Liver (tissue), 9 donors: ENCODE results near the gene TMEM14C. TPM values are rescaled to one million over a fixed set of nuclear protein-coding genes. Genes with fewer than 3 reads are reported as not detected.

Source experiments
- DNase-seq: peaks from one replicate; pipeline ENCODE4 v3.0.0-alpha.2; 2017; ENCODE audit warnings: low spot score
- H3K27ac ChIP-seq, 2 donors: one replicate each; pipeline ENCODE4 v1.7.0; 2013; ENCODE audit warnings: inconsistent platforms in 2 of 2, low read length in 2 of 2, control low read depth in 1 of 2, low read depth in 1 of 2, mild to moderate bottlenecking in 1 of 2
- H3K27me3 ChIP-seq, 4 donors: one replicate each; pipeline versions ENCODE4 v1.6.1 to v1.7.0; 2013; ENCODE audit warnings: low read length in 3 of 4, inconsistent platforms in 1 of 4, mild to moderate bottlenecking in 1 of 4, moderate library complexity in 1 of 4; ENCODE audit not compliant: control insufficient read depth in 4 of 4, insufficient read depth in 4 of 4
- H3K36me3 ChIP-seq, 4 donors: one replicate each; pipeline versions ENCODE4 v1.6.1 to v1.7.0; 2013; ENCODE audit warnings: low read length in 3 of 4, mild to moderate bottlenecking in 3 of 4, low read depth in 1 of 4, moderate library complexity in 1 of 4; ENCODE audit not compliant: control insufficient read depth in 4 of 4, insufficient read depth in 3 of 4
- H3K4me1 ChIP-seq, 4 donors: one replicate each; pipeline versions ENCODE4 v1.6.1 to v1.7.0; 2013; ENCODE audit warnings: low read length in 3 of 4, mild to moderate bottlenecking in 3 of 4, moderate library complexity in 1 of 4; ENCODE audit not compliant: control insufficient read depth in 4 of 4, insufficient read depth in 4 of 4
- H3K4me3 ChIP-seq, 3 donors: one replicate each; pipeline versions ENCODE4 v1.6.1 to v1.7.0; 2013; ENCODE audit warnings: low read length in 3 of 3, control low read depth in 1 of 3, low read depth in 1 of 3, mild to moderate bottlenecking in 1 of 3
- H3K9ac ChIP-seq, 2 donors: one replicate each; pipeline ENCODE4 v1.7.0; 2013; ENCODE audit warnings: low read length in 2 of 2, mild to moderate bottlenecking in 2 of 2, moderate library complexity in 2 of 2, control low read depth in 1 of 2, low read depth in 1 of 2
- H3K9me3 ChIP-seq, 4 donors: one replicate each; pipeline versions ENCODE4 v1.6.1 to v1.7.0; 2013; ENCODE audit warnings: low read length in 3 of 4; ENCODE audit not compliant: control insufficient read depth in 4 of 4
- ATF3 ChIP-seq: IDR thresholded peaks from 2 replicates; pipeline ENCODE4 v1.6.1; 2016; ENCODE audit warnings: antibody characterized with exemption
- FOXA1 ChIP-seq: IDR thresholded peaks from 2 replicates; pipeline ENCODE4 v1.6.1; 2016; ENCODE audit warnings: antibody characterized with exemption
- HNF4A ChIP-seq, 2 donors: conservative IDR thresholded peaks; 2 replicates each; pipeline ENCODE4 v1.6.1; 2016; ENCODE audit warnings: antibody characterized with exemption in 2 of 2, mild to moderate bottlenecking in 2 of 2
- JUND ChIP-seq, 2 donors: IDR thresholded peaks; 2 replicates each; pipeline ENCODE4 v1.6.1; 2016; ENCODE audit warnings: antibody characterized with exemption in 2 of 2
- NR2F2 ChIP-seq: IDR thresholded peaks from 2 replicates; pipeline ENCODE4 v1.6.1; 2016; ENCODE audit warnings: antibody characterized with exemption
- RAD21 ChIP-seq, 2 donors: IDR thresholded peaks; 2 replicates each; pipeline ENCODE4 v1.6.1; 2016; ENCODE audit warnings: antibody characterized with exemption in 2 of 2, mild to moderate bottlenecking in 2 of 2
- RXRA ChIP-seq, 2 donors: IDR thresholded peaks; 2 replicates each; pipeline ENCODE4 v1.6.1; 2017 to 2018; ENCODE audit warnings: antibody characterized with exemption in 2 of 2, mild to moderate bottlenecking in 1 of 2
- SP1 ChIP-seq: IDR thresholded peaks from 2 replicates; pipeline ENCODE4 v1.6.1; 2018; ENCODE audit warnings: antibody characterized with exemption, mild to moderate bottlenecking
- TAF1 ChIP-seq: conservative IDR thresholded peaks from 2 replicates; pipeline ENCODE4 v1.6.1; 2016; ENCODE audit warnings: antibody characterized with exemption, mild to moderate bottlenecking
- ZBTB33 ChIP-seq: IDR thresholded peaks from 2 replicates; pipeline ENCODE4 v1.6.1; 2016; ENCODE audit warnings: antibody characterized with exemption
- WGBS: extraction: QIAGEN DNeasy Blood & Tissue Kit; methylation state at CpG from one replicate; pipeline ENCODE4 v1.1.7; 2013; 5-methylcytosine and 5-hydroxymethylcytosine counted together
- polyA plus RNA-seq, 2 donors: library from polyadenylated mRNA; stranded (reverse) in 1 of 2; unstranded in 1 of 2; fragments of 200-250 nt in 1 of 2; fragments of >200 nt in 1 of 2; fragmentation: Nextera tagmentation in 1 of 2; extraction: Ambion mirVana in 1 of 2; gene quantifications; one replicate each; pipeline versions ENCODE4 v1.2.1 to v1.2.3, GENCODE V29; 2013 to 2015
- total RNA-seq, 2 donors: library from RNA; depleted of rRNA; stranded (reverse); fragments of >200 nt; gene quantifications; one replicate each; pipeline ENCODE4 v1.2.3, GENCODE V29; 2014
- TF ChIP-seq, protein P1 (sequence below): IDR thresholded peaks from 2 replicates; pipeline ENCODE4 v1.6.1; 2016; ENCODE audit warnings: antibody characterized with exemption
- TF ChIP-seq, protein P2 (sequence below): IDR thresholded peaks from 2 replicates; pipeline ENCODE4 v1.6.1; 2016; ENCODE audit warnings: antibody characterized with exemption, mild to moderate bottlenecking
- donor health status: healthy.
- donor health status: healthy.
- donor health status: healthy.
- donor health status: healthy.
- donor health status: healthy.

Gene TMEM14C
- total and polyA plus RNA-seq, 4 donors, result 36.8 to 239 (median 94.9) TPM

- TF ChIP-seq, protein P1, sequence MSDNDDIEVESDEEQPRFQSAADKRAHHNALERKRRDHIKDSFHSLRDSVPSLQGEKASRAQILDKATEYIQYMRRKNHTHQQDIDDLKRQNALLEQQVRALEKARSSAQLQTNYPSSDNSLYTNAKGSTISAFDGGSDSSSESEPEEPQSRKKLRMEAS, result no peak
Measured at GRCh38 chr6:10696655-10697054, 26.2 kb upstream of the TMEM14C start (continued).

GRCh38 chr6:10713962-10714361 lies 8.9 kb upstream of the TMEM14C start:
- 91% methylated on average over 8 of the region's 8 CpGs for WGBS
- H3K4me3 ChIP-seq, result no peak overlapping the region
- H3K4me1 ChIP-seq, result no peaks in the 10 kb centered on the region
- peaks cover 0 to 4% (median 3%) of the 10 kb centered on the region in 4 donors for H3K36me3 ChIP-seq
- H3K9me3 ChIP-seq, result no peaks in the 10 kb centered on the region
- no peak for DNase-seq
- no peak overlapping the region for H3K9ac ChIP-seq
- TF ChIP-seq FOXA1, result no peak
- TF ChIP-seq HNF4A (conservative IDR thresholded peaks at IDR 0.05), result no peak
- TF ChIP-seq RAD21 (IDR thresholded peaks at IDR 0.05), result no peak
- TF ChIP-seq NR2F2, result no peak
- no peak for TF ChIP-seq JUND (IDR thresholded peaks at IDR 0.05)
- TF ChIP-seq ZBTB33, result no peak
- no peak for TF ChIP-seq ATF3
- TF ChIP-seq, protein P2, sequence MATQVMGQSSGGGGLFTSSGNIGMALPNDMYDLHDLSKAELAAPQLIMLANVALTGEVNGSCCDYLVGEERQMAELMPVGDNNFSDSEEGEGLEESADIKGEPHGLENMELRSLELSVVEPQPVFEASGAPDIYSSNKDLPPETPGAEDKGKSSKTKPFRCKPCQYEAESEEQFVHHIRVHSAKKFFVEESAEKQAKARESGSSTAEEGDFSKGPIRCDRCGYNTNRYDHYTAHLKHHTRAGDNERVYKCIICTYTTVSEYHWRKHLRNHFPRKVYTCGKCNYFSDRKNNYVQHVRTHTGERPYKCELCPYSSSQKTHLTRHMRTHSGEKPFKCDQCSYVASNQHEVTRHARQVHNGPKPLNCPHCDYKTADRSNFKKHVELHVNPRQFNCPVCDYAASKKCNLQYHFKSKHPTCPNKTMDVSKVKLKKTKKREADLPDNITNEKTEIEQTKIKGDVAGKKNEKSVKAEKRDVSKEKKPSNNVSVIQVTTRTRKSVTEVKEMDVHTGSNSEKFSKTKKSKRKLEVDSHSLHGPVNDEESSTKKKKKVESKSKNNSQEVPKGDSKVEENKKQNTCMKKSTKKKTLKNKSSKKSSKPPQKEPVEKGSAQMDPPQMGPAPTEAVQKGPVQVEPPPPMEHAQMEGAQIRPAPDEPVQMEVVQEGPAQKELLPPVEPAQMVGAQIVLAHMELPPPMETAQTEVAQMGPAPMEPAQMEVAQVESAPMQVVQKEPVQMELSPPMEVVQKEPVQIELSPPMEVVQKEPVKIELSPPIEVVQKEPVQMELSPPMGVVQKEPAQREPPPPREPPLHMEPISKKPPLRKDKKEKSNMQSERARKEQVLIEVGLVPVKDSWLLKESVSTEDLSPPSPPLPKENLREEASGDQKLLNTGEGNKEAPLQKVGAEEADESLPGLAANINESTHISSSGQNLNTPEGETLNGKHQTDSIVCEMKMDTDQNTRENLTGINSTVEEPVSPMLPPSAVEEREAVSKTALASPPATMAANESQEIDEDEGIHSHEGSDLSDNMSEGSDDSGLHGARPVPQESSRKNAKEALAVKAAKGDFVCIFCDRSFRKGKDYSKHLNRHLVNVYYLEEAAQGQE, result no peak
- no peak for TF ChIP-seq TAF1
- TF ChIP-seq RXRA (IDR thresholded peaks at IDR 0.05), result no peak
- H3K27me3 ChIP-seq, result no peaks in the 10 kb centered on the region
- H3K27ac ChIP-seq, result no peak overlapping the region

DNA sequence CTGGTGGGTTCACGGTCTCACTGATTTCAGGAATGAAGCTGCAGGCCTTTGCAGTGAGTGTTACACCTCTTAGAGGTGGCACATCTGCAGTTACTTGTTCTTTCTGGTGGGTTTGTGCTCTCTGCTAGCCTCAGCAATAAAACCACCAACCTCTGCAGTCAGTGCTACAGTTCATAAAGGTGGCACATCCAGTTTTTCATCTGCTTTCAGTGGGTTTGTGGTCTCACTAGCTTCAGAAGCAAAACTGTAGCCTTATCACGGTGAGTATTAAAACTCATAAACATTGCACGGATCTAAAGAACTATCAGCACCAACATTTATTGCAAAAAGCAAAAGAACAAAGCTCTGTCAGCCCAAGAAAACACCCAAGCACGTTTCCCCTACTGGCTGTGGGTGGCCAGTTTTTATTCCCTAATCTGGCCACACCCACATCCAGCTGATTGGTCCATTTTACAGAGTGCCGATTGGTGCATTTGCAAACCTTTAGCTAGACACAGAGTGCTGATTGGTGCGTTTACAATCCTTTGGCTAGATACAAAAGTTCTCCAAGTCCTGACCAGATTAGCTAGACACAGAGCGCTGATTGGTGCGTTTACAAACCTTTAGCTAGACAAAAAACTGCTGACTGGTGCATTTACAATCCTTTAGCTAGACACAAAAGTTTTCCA lies 3.4 kb upstream of the TMEM14C start:
- Histone ChIP-seq H3K9me3 (no peaks in the 10 kb centered on the region), H3K27ac (no peak overlapping the region), H3K4me1 (peaks cover 2 to 17% (median 12%) of the 10 kb centered on the region in 4 donors), H3K4me3 (peak overlapping the region in 1 of 3 donors; percentile 49), H3K36me3 (no peaks in the 10 kb centered on the region), H3K27me3 (no peaks in the 10 kb centered on the region), H3K9ac (no peak overlapping the region)
- 74% methylated on average over 8 of the region's 8 CpGs for WGBS
- TF ChIP-seq SP1, result peak; percentile 27
- TF ChIP-seq, protein P1, result no peak
- DNase-seq, result no peak
